ENCODE results near the gene CHRM1.

DNA sequence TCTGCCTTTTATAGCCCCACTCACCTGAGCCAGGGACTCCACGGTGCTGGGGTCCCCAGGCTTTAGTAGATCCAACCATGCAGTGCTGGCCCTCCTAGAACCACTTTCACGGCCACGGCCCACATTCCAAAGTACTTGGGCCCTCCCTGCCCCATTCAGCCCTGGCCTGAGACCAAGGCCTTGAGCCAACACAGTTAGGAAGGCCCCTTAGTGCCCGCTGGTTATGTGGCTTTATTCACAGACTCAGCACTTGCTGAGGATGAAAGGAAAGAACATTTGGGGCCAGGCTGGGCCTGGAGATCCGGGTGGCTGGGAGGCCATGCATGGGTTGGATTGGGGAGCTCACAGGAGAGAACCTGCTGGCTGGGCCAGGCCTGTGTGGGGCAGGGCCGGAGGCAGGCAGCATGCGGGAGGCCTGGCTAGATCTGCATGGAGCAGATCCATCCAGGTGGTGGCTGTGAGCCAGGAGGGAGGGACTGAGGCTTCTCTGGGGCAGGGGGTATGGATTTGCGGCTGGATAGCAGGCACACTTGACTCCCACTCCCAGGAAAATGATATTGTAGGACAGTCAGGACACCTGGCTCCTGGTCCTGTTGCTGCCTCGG lies 12.6 kb downstream of the CHRM1 start:
- TF ChIP-seq, protein P1, sequence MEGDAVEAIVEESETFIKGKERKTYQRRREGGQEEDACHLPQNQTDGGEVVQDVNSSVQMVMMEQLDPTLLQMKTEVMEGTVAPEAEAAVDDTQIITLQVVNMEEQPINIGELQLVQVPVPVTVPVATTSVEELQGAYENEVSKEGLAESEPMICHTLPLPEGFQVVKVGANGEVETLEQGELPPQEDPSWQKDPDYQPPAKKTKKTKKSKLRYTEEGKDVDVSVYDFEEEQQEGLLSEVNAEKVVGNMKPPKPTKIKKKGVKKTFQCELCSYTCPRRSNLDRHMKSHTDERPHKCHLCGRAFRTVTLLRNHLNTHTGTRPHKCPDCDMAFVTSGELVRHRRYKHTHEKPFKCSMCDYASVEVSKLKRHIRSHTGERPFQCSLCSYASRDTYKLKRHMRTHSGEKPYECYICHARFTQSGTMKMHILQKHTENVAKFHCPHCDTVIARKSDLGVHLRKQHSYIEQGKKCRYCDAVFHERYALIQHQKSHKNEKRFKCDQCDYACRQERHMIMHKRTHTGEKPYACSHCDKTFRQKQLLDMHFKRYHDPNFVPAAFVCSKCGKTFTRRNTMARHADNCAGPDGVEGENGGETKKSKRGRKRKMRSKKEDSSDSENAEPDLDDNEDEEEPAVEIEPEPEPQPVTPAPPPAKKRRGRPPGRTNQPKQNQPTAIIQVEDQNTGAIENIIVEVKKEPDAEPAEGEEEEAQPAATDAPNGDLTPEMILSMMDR (IDR thresholded peaks at IDR 0.05): no peak
- TF ChIP-seq POLR2A (IDR thresholded peaks at IDR 0.05; ENCODE audit: low read depth) (no peak), EP300 (IDR thresholded peaks at IDR 0.05) (no peak)
